ENCODE data around the gene HES3.

DNA sequence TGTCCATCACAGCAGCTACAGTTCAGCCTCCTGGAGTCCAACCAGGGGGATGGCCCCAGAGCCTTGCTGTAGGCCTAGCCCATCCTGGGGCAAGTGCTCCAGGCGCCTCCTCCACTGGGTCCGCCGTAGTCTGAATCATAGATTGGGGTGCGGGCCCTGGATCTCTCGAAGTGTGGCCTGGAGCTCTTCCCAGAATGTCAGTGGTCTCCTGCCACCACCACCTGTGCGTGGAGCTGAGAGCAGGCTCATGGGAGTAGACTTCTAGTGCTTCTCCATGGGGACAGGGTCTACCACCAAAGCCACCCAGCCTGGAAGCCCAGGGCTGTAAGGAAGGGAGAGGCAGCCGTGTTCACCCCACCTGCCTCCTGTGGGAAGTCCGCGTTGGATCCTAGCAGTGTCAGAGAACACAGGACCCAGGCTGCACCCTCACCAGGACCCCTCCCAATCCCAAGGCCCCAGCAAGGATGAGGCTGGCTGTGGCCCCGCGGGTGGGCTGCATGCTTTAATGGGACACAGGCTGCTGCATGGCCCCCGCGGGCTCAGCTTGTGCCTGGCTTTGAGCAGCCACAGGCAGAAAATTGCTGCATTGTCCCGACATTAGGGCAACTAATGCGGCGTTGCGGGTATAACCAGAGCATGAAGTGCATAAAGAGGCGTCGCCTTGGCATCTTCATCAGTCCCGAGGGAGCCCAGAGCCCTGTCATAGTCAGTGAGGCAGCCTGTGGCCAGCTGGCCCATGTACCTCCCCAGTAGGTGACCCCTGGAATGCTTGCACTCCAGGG is 735 bp upstream of the HES3 start:
- TF ChIP-seq, protein P1, sequence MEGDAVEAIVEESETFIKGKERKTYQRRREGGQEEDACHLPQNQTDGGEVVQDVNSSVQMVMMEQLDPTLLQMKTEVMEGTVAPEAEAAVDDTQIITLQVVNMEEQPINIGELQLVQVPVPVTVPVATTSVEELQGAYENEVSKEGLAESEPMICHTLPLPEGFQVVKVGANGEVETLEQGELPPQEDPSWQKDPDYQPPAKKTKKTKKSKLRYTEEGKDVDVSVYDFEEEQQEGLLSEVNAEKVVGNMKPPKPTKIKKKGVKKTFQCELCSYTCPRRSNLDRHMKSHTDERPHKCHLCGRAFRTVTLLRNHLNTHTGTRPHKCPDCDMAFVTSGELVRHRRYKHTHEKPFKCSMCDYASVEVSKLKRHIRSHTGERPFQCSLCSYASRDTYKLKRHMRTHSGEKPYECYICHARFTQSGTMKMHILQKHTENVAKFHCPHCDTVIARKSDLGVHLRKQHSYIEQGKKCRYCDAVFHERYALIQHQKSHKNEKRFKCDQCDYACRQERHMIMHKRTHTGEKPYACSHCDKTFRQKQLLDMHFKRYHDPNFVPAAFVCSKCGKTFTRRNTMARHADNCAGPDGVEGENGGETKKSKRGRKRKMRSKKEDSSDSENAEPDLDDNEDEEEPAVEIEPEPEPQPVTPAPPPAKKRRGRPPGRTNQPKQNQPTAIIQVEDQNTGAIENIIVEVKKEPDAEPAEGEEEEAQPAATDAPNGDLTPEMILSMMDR (conservative IDR thresholded peaks at IDR 0.05; ENCODE audit: low read depth, low read length), result no peak
- TF ChIP-seq EZH2 (IDR thresholded peaks at IDR 0.05; ENCODE audit: borderline replicate concordance, low read depth, low read length, poor library complexity, severe bottlenecking), result peak; percentile 33
